ENCODE data around the gene TTI1.
"Not testable (repeated sequence)": the region's sequence is repeated elsewhere in the genome, so short reads cannot be mapped to it uniquely, and the experiment has no call there.

The TTI1 gene

GRCh38 chr20:37986873-37987601, 46.2 kb downstream of the TTI1 start:
- DNase-seq, result no peak

GRCh38 chr20:37986044-37986858, 47.0 kb downstream of the TTI1 start:
- DNase-seq, result no peak

GRCh38 chr20:37984018-37984785, 49.1 kb downstream of the TTI1 start:
- peak; percentile 2 to 56 for DNase-seq

- no peak for DNase-seq
Measured at GRCh38 chr20:37983286-37983685, 50.0 kb downstream of the TTI1 start.

- DNase-seq, result no peak
Measured at GRCh38 chr20:37981568-37981967, 51.7 kb downstream of the TTI1 start.

- no peak for DNase-seq
Measured at GRCh38 chr20:37980876-37981275, 52.4 kb downstream of the TTI1 start.

GRCh38 chr20:37980383-37980782, 52.9 kb downstream of the TTI1 start:
- no peak for DNase-seq

- DNase-seq, result no peak
Measured at GRCh38 chr20:37979021-37979985, 54.0 kb downstream of the TTI1 start.

- no peak for DNase-seq
Measured at GRCh38 chr20:37977786-37978185, 55.5 kb downstream of the TTI1 start.

- no peak for DNase-seq
Measured at GRCh38 chr20:37977338-37977737, 55.9 kb downstream of the TTI1 start.

- DNase-seq, result no peak
Measured at GRCh38 chr20:37976887-37977286, 56.4 kb downstream of the TTI1 start.

GRCh38 chr20:37973059-37973910, 60.0 kb downstream of the TTI1 start:
- no peak for DNase-seq

- no peak for DNase-seq
Measured at GRCh38 chr20:37972256-37973058, 60.8 kb downstream of the TTI1 start.

- no peak for DNase-seq
Measured at GRCh38 chr20:37971561-37972127, 61.6 kb downstream of the TTI1 start.

- no peak for DNase-seq
Measured at GRCh38 chr20:37970856-37971245, 62.4 kb downstream of the TTI1 start.

GRCh38 chr20:37969949-37970855, 63.1 kb downstream of the TTI1 start:
- DNase-seq, result no peak

- no peak for DNase-seq
Measured at GRCh38 chr20:37968841-37969401, 64.3 kb downstream of the TTI1 start.

GRCh38 chr20:37963483-37963882, 69.8 kb downstream of the TTI1 start:
- not testable (repeated sequence) for DNase-seq

- no peak for DNase-seq
Measured at GRCh38 chr20:37961066-37961465, 72.2 kb downstream of the TTI1 start.

All from NCI-H2081 (cell line).